ENCODE data around the gene VWA7. TPM values are rescaled to one million over a fixed set of nuclear protein-coding genes. Genes with fewer than 3 reads are reported as not detected.
"Not testable (repeated sequence)": the region's sequence is repeated elsewhere in the genome, so short reads cannot be mapped to it uniquely, and the experiment has no call there.

The VWA7 gene
- total RNA-seq, 1 donor from 2014 or later, result 0.58 TPM

GRCh38 chr6:31801031-31801927 is 24.2 kb upstream of the VWA7 start:
- DNase-seq (ENCODE audit: extremely low read depth, low read depth, low spot score), result not testable (repeated sequence)

GRCh38 chr6:31799781-31800180 is 22.7 kb upstream of the VWA7 start:
- DNase-seq (ENCODE audit: extremely low read depth, low read depth, low spot score), result no peak

- DNase-seq (ENCODE audit: extremely low read depth, low read depth, low spot score), result no peak
Observed at GRCh38 chr6:31797588-31797987, 20.5 kb upstream of the VWA7 start.

GRCh38 chr6:31796993-31797385 is 19.9 kb upstream of the VWA7 start:
- no peak for DNase-seq (ENCODE audit: extremely low read depth, low read depth, low spot score)

- DNase-seq (ENCODE audit: extremely low read depth, low read depth, low spot score), result no peak
Observed at GRCh38 chr6:31795616-31796298, 18.6 kb upstream of the VWA7 start, which contains the start of gene VARS1. Gene VARS1 (minus strand): TSS chr6:31795752. CDS start chr6:31795217, 535 bp downstream.

GRCh38 chr6:31794866-31795615 is 17.9 kb upstream of the VWA7 start:
- no peak for DNase-seq (ENCODE audit: extremely low read depth, low read depth, low spot score)

GRCh38 chr6:31794294-31794865 is 17.3 kb upstream of the VWA7 start:
- DNase-seq (ENCODE audit: extremely low read depth, low read depth, low spot score), result no peak

- not testable (repeated sequence) for DNase-seq (ENCODE audit: extremely low read depth, low read depth, low spot score)
Observed at GRCh38 chr6:31793927-31794245, 16.8 kb upstream of the VWA7 start.

- DNase-seq (ENCODE audit: extremely low read depth, low read depth, low spot score), result no peak
Observed at GRCh38 chr6:31792761-31793171, 15.6 kb upstream of the VWA7 start.

GRCh38 chr6:31792090-31792374 is 14.9 kb upstream of the VWA7 start:
- DNase-seq (ENCODE audit: extremely low read depth, low read depth, low spot score), result no peak

- no peak for DNase-seq (ENCODE audit: extremely low read depth, low read depth, low spot score)
Observed at GRCh38 chr6:31791324-31792089, 14.4 kb upstream of the VWA7 start.

GRCh38 chr6:31785475-31785874 is 8.3 kb upstream of the VWA7 start:
- DNase-seq (ENCODE audit: extremely low read depth, low read depth, low spot score), result no peak

- no peak for DNase-seq (ENCODE audit: extremely low read depth, low read depth, low spot score)
Observed at GRCh38 chr6:31784098-31784925, 7.2 kb upstream of the VWA7 start.

GRCh38 chr6:31782126-31782855 is 5.2 kb upstream of the VWA7 start:
- no peak for DNase-seq (ENCODE audit: extremely low read depth, low read depth, low spot score)

- DNase-seq (ENCODE audit: extremely low read depth, low read depth, low spot score), result no peak
Observed at GRCh38 chr6:31781244-31782125, 4.4 kb upstream of the VWA7 start.

- no peak for DNase-seq (ENCODE audit: extremely low read depth, low read depth, low spot score)
Observed at GRCh38 chr6:31780507-31781243, 3.5 kb upstream of the VWA7 start.

GRCh38 chr6:31779908-31780307 is 2.8 kb upstream of the VWA7 start:
- no peak for DNase-seq (ENCODE audit: extremely low read depth, low read depth, low spot score)

Measured in glomerular endothelial cell (primary cell).